ENCODE results near the gene KAT14.
"Not testable (repeated sequence)": the region's sequence is repeated elsewhere in the genome, so short reads cannot be mapped to it uniquely, and the experiment has no call there.

Gene KAT14, protein sequence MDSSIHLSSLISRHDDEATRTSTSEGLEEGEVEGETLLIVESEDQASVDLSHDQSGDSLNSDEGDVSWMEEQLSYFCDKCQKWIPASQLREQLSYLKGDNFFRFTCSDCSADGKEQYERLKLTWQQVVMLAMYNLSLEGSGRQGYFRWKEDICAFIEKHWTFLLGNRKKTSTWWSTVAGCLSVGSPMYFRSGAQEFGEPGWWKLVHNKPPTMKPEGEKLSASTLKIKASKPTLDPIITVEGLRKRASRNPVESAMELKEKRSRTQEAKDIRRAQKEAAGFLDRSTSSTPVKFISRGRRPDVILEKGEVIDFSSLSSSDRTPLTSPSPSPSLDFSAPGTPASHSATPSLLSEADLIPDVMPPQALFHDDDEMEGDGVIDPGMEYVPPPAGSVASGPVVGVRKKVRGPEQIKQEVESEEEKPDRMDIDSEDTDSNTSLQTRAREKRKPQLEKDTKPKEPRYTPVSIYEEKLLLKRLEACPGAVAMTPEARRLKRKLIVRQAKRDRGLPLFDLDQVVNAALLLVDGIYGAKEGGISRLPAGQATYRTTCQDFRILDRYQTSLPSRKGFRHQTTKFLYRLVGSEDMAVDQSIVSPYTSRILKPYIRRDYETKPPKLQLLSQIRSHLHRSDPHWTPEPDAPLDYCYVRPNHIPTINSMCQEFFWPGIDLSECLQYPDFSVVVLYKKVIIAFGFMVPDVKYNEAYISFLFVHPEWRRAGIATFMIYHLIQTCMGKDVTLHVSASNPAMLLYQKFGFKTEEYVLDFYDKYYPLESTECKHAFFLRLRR

DNA sequence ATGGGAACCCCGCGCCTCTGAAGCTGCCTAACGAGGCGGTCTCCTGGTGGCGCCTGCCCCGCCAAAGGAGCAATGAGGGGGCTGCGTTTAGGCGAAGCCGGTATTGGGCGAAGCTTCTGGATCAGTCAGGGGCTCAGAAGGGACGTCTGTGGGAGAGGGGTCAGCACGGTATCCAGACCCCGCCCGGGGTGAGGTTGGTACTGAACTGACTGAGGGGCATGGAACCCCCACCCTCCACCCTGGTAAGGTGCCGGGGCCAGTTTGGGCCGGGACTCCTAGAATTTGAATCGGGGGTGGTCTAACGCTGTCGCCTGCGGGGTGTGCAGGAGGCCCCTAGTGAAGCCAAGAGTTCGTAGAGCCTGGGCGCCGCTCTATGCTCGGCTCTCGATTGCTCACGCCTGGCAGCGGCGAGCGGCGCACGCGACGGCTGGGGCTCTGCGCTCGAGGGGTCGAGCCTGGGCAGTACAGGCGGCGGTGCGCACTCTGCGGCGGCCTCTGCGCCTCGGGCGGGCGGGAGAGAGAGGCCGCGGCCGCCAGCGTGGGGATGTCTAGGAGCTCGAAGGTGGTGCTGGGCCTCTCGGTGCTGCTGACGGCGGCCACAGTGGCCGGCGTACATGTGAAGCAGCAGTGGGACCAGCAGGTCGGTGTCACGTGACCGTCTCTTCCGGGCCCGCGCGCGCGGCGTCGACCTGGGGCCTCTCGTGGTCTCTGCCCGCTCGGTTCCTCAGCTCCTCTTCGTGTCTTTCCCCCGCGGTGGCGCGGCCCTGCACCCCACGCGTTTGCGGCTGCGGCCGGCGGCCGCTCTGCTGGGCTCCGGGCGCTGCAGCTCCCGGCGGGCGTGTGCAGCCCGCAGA, at the start of gene KAT14, which contains the start of gene PET117:
Gene KAT14, plus strand, starts transcription at position 452 of the 854 bp plus-strand sequence. CDS start 4,798 bp downstream, outside the sequence.
Gene PET117, plus strand, starts transcription at position 452 of the 854 bp plus-strand sequence. Its CDS starts 93 bp downstream, at position 545.
- peak; percentile 98 for DNase-seq (ENCODE audit: low read depth, low spot score)

DNA sequence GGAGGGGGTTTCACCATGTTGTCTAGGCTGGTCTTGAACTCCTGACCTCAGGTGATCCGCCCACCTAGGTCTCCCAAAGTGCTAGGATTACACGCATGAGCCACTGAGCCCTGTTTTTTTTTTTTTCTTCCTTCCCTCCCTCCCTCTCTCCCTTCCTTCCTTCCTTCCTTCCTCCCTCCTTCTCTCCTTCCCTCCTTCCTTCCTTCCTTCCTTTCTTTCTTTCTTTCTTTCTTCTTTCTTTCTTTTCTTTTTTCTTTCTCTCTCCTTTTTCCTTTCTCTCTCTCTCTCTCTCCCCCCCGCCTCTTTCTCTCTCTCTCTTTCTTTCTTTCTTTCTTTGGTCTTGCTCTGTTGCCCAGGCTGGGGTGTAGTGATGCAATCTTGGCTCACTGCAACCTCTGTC, 49.4 kb upstream of the KAT14 start:
- not testable (repeated sequence) for DNase-seq (ENCODE audit: low read depth, low spot score)

DNA sequence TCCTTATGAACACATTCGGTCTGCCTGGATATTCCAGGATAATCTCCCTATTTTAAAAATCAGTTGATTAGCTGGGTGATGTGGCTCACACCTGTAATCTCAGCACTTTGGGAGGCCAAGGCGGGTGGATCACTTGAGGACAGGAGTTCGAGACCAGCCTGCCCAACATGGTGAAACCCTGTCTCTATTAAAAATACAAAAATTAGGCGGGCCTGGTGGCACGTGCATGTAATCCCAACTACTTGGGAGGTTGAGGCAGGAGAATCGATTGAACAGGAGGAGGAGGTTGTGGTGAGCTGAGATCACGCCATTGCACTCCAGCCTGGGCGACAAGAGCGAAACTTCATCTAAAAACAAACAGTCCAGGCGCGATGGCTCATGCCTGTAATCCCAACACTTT, 48.8 kb upstream of the KAT14 start:
- DNase-seq (ENCODE audit: low read depth, low spot score) = not testable (repeated sequence)

DNA sequence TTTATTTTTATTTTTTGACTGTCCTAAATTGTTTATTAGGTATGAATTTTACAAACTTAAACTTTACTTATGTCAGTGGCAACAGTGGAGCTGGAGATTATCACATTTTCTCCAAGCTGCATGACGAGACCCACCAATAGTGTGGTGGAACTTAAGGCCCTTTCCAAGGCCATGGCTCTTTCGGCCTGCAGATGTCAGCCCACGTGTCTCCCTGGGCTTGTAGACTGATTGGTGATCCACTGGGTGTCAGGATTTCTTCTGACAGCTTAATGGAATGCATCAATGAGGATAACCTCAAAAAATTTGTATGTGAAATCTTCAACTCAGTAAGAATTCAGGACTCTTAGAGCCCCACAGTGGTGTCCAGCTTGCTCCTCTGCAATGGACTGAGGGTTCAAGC, 47.6 kb upstream of the KAT14 start:
- DNase-seq (ENCODE audit: low read depth, low spot score) = no peak

DNA sequence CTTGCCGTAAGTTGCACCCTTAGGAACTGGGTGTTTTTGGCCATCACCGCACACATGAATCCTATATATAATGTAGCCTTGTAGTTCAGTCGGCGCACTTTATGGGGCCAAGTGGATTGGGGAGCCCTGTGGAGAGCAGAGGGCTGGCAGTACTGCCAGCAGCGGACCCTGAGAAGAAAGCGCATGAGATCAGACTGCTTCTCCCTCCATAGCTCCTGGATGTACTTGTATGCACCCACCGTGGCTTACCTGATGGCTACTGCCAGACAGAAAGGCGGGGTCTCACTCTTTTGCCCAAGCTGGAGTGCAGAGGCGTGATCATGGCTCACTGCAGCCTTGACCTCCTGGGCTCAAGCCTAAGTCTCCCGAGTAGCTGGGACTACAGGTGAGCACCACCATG, 47.2 kb upstream of the KAT14 start:
- DNase-seq (ENCODE audit: low read depth, low spot score) = no peak

DNA sequence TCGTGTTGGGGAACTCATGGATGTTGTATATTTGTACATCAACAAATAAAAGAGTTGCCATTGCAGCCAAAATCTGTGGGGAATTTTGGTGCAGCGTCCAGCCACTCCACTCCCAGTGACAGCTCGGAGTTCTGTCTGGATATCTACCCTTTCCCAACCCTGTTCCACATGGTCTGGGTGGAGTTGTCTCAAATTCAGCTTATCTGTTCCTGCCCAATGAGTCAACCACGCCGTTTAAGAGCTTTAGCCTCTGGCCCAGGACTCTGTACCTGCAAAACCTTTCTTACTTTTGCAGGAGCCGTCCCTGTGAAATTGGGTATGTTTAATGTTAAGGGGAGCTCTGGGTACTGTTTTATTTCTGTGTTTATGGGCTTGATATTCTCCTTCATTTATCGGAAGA, 46.0 kb upstream of the KAT14 start:
- no peak for DNase-seq (ENCODE audit: low read depth, low spot score)

DNA sequence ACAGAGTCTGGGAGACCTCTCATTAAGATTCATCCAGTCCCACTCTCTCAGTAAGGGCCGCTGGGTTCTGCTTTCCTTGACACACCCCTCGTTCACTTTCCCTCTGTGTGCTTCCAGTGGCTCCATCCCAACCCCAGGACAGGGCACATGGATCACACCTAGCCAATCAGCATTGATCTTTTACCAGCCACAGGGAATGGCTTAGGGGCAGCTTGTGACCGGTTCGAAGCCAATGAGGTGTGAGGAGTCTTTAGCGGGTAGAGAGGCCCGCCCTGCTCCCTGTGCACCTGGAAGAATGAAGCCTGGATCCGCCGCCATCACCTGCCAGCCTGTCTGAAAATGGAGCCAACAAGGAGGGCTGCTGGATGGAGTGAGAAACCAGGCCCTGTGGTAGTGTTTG, 44.8 kb upstream of the KAT14 start:
- no peak for DNase-seq (ENCODE audit: low read depth, low spot score)

DNA sequence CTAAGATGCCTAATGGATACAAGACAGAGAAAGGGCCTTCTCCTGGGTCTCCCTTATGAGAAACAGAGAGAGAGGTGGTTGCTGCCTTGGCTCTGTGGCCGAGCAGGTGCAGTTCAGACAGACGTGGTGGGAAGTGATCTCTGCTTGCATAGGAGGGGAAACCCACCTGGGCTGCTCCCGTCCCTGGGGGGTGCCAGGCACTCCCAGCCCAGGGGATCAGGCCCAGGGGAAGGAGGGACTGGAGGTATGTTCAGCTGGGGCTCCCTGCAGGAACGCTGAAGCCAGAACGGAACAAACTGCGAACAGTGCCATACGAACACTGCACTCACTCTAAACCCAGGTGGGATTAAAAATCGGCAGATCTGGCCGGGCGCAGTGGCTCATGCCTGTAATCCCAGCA, 44.3 kb upstream of the KAT14 start:
- DNase-seq (ENCODE audit: low read depth, low spot score) = no peak

DNA sequence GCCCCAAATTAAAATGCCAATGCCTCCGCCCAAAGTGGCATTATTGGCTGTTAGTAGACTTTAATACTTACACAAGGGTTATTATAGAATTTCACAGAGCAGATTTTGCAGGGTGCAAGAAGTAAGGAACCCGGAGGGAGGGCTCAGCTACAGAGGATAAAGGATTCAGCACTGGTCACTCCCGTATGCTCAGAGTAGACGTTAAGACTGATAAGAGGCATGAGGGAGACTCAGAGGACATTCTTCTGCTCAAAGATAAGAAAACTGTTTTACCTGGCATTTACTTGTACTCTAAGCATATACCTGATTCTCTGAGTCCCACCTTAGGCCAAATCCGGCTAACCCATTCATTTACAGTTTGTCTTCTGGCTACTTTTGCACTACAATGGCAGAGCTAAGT, 43.5 kb upstream of the KAT14 start:
- no peak for DNase-seq (ENCODE audit: low read depth, low spot score)

DNA sequence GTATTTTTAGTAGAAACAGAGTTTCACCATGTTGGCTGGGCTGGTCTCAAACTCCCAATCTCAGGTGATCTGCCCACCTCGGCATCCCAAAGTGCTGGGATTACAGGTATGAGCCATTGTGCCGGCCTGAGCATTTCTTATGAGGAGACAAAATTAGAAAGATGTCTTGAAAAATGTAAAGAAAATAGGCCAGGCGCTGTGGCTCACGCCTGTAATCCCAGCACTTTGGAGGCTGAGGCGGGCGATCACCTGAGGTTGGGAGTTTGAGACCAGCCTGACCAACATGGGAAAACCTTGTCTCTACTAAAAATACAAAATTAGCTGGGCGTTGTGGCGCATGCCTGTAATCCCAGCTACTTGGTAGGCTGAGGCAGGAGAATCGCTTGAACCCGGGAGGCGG, 37.1 kb upstream of the KAT14 start:
- not testable (repeated sequence) for DNase-seq (ENCODE audit: low read depth, low spot score)

DNA sequence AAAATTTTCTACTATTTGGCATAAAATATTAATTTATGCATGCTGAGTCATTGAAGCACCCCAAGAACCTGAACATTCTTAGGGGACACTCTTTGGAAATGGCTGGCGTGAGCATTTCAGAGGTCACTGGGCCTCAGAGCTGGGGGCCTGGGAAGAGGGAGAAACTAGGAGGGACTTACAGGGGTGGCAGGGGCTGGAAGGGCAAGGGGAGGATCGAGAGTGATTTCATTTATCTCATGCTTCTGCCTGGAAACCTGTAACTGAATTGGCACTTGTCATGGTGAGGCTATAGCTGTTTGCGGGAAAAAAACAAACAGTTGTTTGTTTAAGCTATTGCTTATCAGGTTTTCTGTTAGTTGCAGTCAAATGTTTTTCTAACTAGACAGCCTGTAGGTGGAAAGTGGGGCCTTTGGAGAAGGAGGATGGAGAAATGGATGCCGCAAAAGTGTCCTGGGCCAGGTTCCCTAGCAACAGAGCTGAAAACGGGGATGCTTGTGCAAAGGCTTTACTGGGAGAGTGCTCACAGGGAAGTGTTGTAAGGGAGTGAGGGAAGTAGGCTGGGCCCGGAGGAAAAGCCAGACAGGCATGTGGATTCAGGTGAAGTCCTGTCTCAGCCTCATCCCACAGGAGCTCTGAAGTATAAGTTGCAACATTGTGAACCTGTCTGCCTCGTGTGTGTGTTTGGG, 36.4 kb upstream of the KAT14 start:
- no peak for DNase-seq (ENCODE audit: low read depth, low spot score)

DNA sequence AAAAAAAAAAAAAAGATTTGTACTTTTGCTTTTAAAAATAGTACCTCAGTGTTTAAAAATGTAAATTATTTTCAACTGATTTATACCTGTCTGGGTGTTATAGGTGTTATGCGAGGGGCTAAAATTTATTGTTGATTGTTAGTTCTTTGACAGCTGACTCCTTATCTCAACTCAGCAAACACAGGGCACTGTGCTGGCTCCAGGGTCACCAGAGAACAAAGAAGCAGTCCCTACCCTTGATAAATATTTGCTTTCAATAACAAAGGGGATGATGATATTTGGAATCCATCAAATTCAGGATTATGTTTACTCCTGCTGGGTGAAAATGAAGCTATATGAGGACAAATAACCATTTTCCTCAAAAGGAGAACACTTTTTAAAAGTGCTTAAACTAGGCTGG, 34.2 kb upstream of the KAT14 start:
- DNase-seq (ENCODE audit: low read depth, low spot score) = no peak

DNA sequence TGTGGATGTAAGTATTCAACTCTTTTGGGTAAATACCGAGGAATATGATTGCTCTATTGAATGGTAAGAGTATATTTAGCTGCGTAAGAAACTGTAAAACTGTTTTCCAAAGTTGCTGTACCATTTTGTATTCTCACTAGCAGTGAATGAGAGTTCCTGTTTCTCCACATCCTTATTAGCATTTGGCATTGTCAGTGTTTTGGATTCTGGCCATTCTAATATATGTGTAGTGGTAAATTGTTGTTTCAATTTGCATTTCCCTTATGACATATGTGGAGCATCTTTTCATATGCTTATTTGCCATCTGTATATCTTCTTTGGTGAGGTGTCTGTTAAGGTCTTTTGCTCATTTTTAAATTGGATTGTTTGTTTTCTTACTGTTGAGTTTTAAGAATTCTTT, 29.3 kb upstream of the KAT14 start:
- DNase-seq (ENCODE audit: low read depth, low spot score) = no peak

DNA sequence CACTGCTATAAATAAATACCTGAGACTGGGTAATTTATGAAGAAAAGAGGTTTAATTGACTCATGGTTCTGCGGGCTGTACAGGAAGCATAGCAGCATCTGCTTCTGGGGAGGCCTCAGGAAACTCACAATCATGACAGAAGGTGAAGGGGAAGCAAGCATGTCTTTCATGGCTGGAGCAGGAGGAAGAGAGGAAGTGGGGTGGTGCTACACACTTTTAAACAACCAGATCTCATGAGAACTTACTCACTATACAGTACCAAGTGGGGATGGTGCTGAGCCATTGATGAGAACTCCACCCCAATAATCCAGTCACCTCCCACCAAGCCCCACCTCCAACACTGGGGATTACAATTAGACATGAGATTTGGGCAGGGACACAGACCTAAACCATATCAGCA, 9.1 kb upstream of the KAT14 start:
- DNase-seq (ENCODE audit: low read depth, low spot score) = not testable (repeated sequence)

DNA sequence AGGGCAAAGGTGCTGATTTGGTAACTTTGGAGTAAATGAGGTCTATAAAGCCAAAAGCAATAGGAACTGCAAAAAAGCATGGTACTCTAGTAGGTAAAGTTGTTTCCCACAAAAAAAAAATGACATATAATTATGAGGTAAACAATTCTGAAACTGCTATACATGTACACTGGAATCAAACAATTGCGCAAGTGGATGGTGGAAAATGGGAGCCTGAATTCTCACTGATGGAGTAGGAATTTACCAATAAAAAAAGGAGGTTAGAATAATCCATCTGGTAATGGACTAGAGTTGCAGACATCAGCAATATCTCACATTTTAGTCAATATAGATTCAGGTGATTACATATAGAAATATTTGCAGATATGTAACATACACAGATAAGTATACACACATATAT, 5.0 kb upstream of the KAT14 start:
- DNase-seq (ENCODE audit: low read depth, low spot score) = no peak

DNA sequence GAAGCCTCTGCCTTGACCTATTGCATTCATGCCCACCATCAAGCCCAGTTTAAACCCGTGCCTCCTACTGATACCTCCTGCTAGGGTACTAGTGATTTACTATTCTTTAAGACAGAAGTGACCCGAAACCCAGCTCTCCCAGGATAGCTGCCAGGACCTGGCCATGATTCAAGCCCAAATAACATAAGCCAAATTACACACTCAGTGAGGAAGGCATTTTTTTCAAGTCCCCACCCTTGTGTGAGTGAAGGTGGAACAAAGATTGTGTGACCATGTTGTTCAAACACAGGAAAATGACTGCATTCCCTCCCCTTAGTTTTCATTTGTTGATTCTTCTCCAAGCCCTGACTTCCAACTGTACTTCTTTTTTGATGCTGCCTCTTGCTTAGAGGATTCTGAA, 3.7 kb upstream of the KAT14 start:
- peak; percentile 28 for DNase-seq (ENCODE audit: low read depth, low spot score)

DNA sequence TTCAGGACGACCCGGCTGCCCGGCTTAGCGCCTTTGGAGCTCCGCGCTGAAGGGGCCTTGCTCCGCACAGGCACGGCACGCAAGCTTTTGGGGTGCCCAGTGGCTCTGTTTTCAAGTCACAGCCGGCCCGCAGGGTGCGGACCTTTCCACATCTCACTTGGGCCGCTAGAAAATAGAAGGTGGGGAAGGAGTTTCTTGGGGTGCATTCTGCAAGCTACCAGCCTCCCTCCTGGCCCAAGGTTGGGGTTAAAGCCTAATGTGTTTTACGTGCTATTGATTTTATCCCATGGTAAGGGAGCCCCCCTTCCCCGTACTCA, 561 bp downstream of the KAT14 start:
- DNase-seq (ENCODE audit: low read depth, low spot score) = no peak

DNA sequence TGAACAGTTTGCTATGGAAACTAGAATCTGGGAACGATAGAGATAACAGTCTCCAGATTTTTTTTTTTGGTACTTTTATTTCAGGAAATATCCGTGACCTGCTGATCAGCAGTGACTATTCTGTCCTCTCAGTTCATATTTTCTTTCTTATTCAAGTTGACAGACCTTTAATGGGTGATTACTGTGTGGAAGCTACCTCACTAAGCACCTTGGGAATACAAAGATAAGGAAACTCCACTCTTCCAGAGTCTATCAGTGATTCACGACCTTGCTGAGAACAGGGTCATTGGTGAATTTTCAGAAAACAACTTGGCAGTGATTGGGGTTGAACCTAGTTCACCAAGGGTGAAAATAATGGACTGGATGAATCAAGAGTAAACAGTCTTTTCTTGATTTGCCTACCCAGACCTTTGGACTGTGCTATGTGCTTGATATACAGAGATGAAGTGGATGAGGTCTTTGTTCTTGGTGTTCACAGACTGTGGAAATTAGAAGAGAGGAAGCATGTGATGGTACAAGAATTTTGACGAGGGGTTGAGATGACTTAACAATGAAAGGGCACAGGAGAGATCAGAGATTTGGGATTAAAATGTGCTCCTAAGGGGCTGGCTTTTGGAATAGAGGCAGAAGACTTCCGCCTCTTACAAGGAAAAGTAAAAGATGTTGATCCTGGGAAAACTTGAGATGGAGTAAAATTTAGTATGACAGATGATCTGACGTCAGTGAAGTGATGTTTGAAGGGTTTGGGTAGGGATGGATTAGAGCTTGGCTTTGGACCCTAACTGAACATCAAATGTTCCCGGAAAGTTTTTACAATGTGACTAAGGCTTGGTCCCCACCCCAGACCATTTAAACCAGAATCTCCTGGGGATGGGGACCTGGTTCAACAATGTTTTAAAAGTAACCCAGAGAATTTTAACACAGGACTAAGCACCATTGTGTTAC, 1.2 kb downstream of the KAT14 start:
- no peak for DNase-seq (ENCODE audit: low read depth, low spot score)

DNA sequence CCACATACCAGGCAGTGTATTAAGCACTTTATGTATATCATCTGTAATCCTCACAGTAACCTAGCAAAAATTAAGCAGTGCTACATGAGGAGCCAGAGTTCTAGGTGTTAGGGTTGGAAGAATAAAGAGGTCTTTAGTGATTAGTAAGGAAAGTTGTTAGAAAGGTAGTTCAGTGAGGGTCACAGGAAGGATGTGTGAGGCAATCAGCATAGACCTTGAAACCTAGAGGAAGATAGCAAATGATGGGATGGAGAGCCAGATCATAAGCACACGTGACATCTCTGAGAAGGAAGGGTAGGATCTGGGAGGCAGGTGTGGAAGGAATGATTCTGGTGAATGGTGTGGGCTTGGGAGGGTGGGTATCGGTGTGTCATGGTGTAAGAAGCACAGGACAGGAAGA, 2.2 kb downstream of the KAT14 start:
- no peak for DNase-seq (ENCODE audit: low read depth, low spot score)

DNA sequence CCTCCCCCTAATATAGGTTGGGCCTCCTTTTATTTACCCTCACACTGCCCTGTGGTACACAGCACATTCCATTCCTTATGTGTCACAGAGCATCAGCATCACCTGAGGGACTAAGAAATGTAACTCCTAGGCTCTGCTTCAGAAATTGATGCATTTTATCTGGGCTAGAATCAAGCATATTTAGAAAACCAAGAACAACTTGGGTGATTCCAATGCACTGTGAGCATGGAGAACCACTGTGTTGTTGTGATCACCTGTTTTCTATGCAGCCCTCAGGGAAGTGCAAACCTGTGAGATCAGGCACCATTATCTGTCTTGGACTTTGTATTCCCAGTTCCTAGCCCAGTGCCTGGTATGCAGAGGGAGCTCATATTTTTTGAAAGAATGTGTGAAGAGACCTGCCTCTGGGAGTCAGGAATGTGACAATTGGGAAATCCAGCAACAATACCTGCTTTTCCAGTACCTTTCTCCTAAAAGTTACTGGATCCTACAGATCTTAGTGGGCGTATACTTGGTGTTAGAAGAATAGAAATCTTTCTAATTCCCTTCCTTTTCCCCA, 7.0 kb downstream of the KAT14 start:
- DNase-seq (ENCODE audit: low read depth, low spot score) = peak; percentile 20

Measured in astrocyte of the hippocampus (primary cell).